OCI-LY7 (cell line): ENCODE data around the gene STAG1. TPM values are rescaled to one million over a fixed set of nuclear protein-coding genes. Genes with fewer than 3 reads are reported as not detected.
"Not testable (repeated sequence)": the region's sequence is repeated elsewhere in the genome, so short reads cannot be mapped to it uniquely, and the experiment has no call there.

Experiments
- BruUV-seq: library from RNA; stranded (reverse); fragments of 400-500 nt; replicated peaks from 2 replicates; lab custom pipeline; 2021; lab: Mats Ljungman, UMichigan
- CTCF ChIA-PET: fragments of 300-600 bp; sonication (Branson Sonifier 250); formaldehyde crosslinking; loops from one replicate; lab custom pipeline; 2022; ENCODE audit warnings: antibody characterized with exemption; ENCODE audit not compliant: unreplicated experiment; lab: Charles Lee
- POLR2A ChIA-PET: fragments of 300-600 bp; sonication (Branson Sonifier 250); formaldehyde crosslinking; loops from one replicate; lab custom pipeline; 2022; ENCODE audit warnings: antibody characterized with exemption; lab: Charles Lee
- DNase-seq: peaks from one replicate; pipeline ENCODE4 v3.0.0-alpha.2; 2015; ENCODE audit warnings: low spot score
- H2AFZ ChIP-seq: fragments of 200-600 bp; sonication (generic), shearing (Covaris generic); 2 replicates; pipeline ENCODE4 v1.6.1; 2014; ENCODE audit warnings: mild to moderate bottlenecking, antibody characterized with exemption, low read length, moderate library complexity
- H3K27ac ChIP-seq: fragments of 200-600 bp; sonication (generic); 2 replicates; pipeline ENCODE4 v1.5.1; 2014; ENCODE audit warnings: mixed run types, low read depth, mild to moderate bottlenecking, moderate library complexity, low read length, inconsistent platforms; ENCODE audit not compliant: poor library complexity, severe bottlenecking
- H3K36me3 ChIP-seq: fragments of 200-600 bp; sonication (generic); 2 replicates; pipeline ENCODE4 v1.6.1; 2014; ENCODE audit warnings: mild to moderate bottlenecking, antibody characterized with exemption, low read length, moderate library complexity, mixed read lengths; ENCODE audit not compliant: insufficient read depth
- H3K4me1 ChIP-seq: fragments of 200-600 bp; sonication (generic); 2 replicates; pipeline ENCODE4 v1.5.1; 2014; ENCODE audit warnings: mild to moderate bottlenecking, low read length; ENCODE audit not compliant: insufficient read depth, poor library complexity, severe bottlenecking
- H3K4me2 ChIP-seq: fragments of 200-600 bp; sonication (generic); 2 replicates; pipeline ENCODE4 v1.6.1; 2014; ENCODE audit warnings: mild to moderate bottlenecking, low read length
- H3K4me3 ChIP-seq: fragments of 200-600 bp; sonication (generic); 2 replicates; pipeline ENCODE4 v1.5.1; 2014; ENCODE audit warnings: mild to moderate bottlenecking, low read depth, low read length; ENCODE audit not compliant: poor library complexity, severe bottlenecking
- H3K79me2 ChIP-seq: fragments of 200-600 bp; sonication (generic); 2 replicates; pipeline ENCODE4 v1.6.1; 2016; ENCODE audit warnings: low read depth, mild to moderate bottlenecking, low read length, moderate library complexity, mixed read lengths; ENCODE audit not compliant: insufficient read depth
- H3K9me2 ChIP-seq: fragments of 200-600 bp; sonication (generic); 2 replicates; pipeline ENCODE4 v1.6.1; 2016; ENCODE audit warnings: mild to moderate bottlenecking, low read length, mixed read lengths; ENCODE audit not compliant: insufficient read depth
- H3K9me3 ChIP-seq: fragments of 200-600 bp; sonication (generic); 2 replicates; pipeline ENCODE4 v1.6.1; 2014; ENCODE audit warnings: mild to moderate bottlenecking, mixed run types, low read length, mixed read lengths
- H4K20me1 ChIP-seq: fragments of 200-600 bp; sonication (generic); 2 replicates; pipeline ENCODE4 v1.6.1; 2014; ENCODE audit warnings: mild to moderate bottlenecking, antibody characterized with exemption, low read length, moderate library complexity, mixed read lengths; ENCODE audit not compliant: insufficient read depth
- CTCF ChIP-seq: fragments of 200-600 bp; sonication (generic); conservative IDR thresholded peaks from 2 replicates; pipeline ENCODE4 v1.5.1; 2014; ENCODE audit warnings: mild to moderate bottlenecking, antibody characterized with exemption, low read length, moderate library complexity, mixed read lengths
- EZH2phosphoT487 ChIP-seq: fragments of 200-600 bp; sonication (generic); IDR thresholded peaks from 2 replicates; pipeline ENCODE4 v1.6.1; 2018; ENCODE audit warnings: low read depth, borderline replicate concordance, mild to moderate bottlenecking, mixed run types, antibody characterized with exemption, low read length, moderate library complexity, mixed read lengths
- intact Hi-C: fragments of 100-400 bp; cut with micrococcal nuclease; formaldehyde crosslinking; loops from one replicate; pipeline ENCODE4 v1.10.0; 2022; ENCODE audit not compliant: unreplicated experiment
- total RNA-seq, 2 experiments: library from RNA; depleted of rRNA in 1 of 2; stranded (reverse); fragments of >200 nt in 1 of 2; shearing (Covaris generic) in 1 of 2; gene quantifications; 2 replicates each; pipeline ENCODE4 v1.2.3, GENCODE V29; 2014 to 2022

STAG1 gene
- total RNA-seq, 2 experiments from 2014 or later: 30.7 to 46.6 TPM

- BruUV-seq: no TSS peak
- TF ChIP-seq EZH2phosphoT487 (no peak), CTCF (no peak)
- Histone ChIP-seq H3K27ac (no peak overlapping the region), H3K36me3 (peaks cover 7% of the 10 kb centered on the region), H3K4me3 (no peak overlapping the region), H3K4me1 (no peaks in the 10 kb centered on the region), H3K9me3 (no peaks in the 10 kb centered on the region), H2AFZ (no peak overlapping the region), H4K20me1 (no peaks in the 10 kb centered on the region), H3K9me2 (no peaks in the 10 kb centered on the region), H3K79me2 (no peaks in the 10 kb centered on the region), H3K4me2 (no peak overlapping the region)
- POLR2A ChIA-PET: interaction anchor here (1.2 kb wide), 1 partner anchor 39 kb away, joined by 3 read pairs; no protein-coding TSS in a partner anchor
- no peak for DNase-seq
- CTCF ChIA-PET: no interaction called here
- intact Hi-C loops: no loop called here
These were observed 371.6 kb downstream of the STAG1 start for GRCh38 chr3:136380530-136380929.

GRCh38 chr3:136378011-136378410, 374.2 kb downstream of the STAG1 start:
- no peak for TF ChIP-seq CTCF
- no peak for TF ChIP-seq EZH2phosphoT487

GRCh38 chr3:136377508-136377907, 374.7 kb downstream of the STAG1 start:
- Histone ChIP-seq H3K27ac (no peak overlapping the region), H3K79me2 (no peaks in the 10 kb centered on the region), H3K36me3 (peaks cover 14% of the 10 kb centered on the region), H2AFZ (no peak overlapping the region), H3K9me3 (no peaks in the 10 kb centered on the region), H4K20me1 (no peaks in the 10 kb centered on the region), H3K4me3 (no peak overlapping the region), H3K4me1 (no peaks in the 10 kb centered on the region), H3K4me2 (no peak overlapping the region), H3K9me2 (no peaks in the 10 kb centered on the region)
- intact Hi-C loops: no loop called here
- TF ChIP-seq EZH2phosphoT487 (no peak), CTCF (no peak)
- POLR2A ChIA-PET: no interaction called here
- CTCF ChIA-PET: no interaction called here
- no TSS peak for BruUV-seq
- no peak for DNase-seq

More at GRCh38 chr3:136378011-136378410, 374.2 kb downstream of the STAG1 start:
- BruUV-seq: no TSS peak
- intact Hi-C loops: no loop called here
- Histone ChIP-seq H3K9me3 (no peaks in the 10 kb centered on the region), H3K36me3 (peaks cover 14% of the 10 kb centered on the region), H3K4me1 (no peaks in the 10 kb centered on the region), H2AFZ (no peak overlapping the region), H3K4me3 (no peak overlapping the region), H3K79me2 (no peaks in the 10 kb centered on the region), H4K20me1 (no peaks in the 10 kb centered on the region), H3K27ac (no peak overlapping the region), H3K9me2 (no peaks in the 10 kb centered on the region), H3K4me2 (no peak overlapping the region)
- DNase-seq: no peak
- POLR2A ChIA-PET: interaction anchor here (0.6 kb wide), 1 partner anchor 303 kb away, joined by 3 read pairs; no protein-coding TSS in a partner anchor
- CTCF ChIA-PET: no interaction called here

- H4K20me1 ChIP-seq, BruUV-seq, DNase-seq, H3K4me1 ChIP-seq, H3K9me3 ChIP-seq, intact Hi-C loops, H3K79me2 ChIP-seq, POLR2A ChIA-PET, CTCF ChIA-PET, H3K27ac ChIP-seq, H3K4me2 ChIP-seq, H2AFZ ChIP-seq, H3K9me2 ChIP-seq, H3K4me3 ChIP-seq: not testable (repeated sequence)
- peaks cover 14% of the 10 kb centered on the region for H3K36me3 ChIP-seq
These were observed 376.4 kb downstream of the STAG1 start for GRCh38 chr3:136375800-136376199.
